PFSK-1 (cell line): ENCODE results near the gene RASGRF1.

ENCODE experiments used
- POLR2AphosphoS5 ChIP-seq: IDR thresholded peaks from 2 replicates; pipeline ENCODE4 v1.6.1; 2012; ENCODE audit warnings: low read depth, mild to moderate bottlenecking, control low read depth, low read length, moderate library complexity
- REST ChIP-seq, 2 experiments: IDR thresholded peaks; 2 replicates each; pipeline versions ENCODE4 v1.6.1 to v1.8.0; 2011 to 2012; ENCODE audit warnings: low read depth in 2 of 2, low read length in 2 of 2, control low read depth in 1 of 2, inconsistent platforms in 1 of 2, mild to moderate bottlenecking in 1 of 2, moderate library complexity in 1 of 2; ENCODE audit not compliant: insufficient read depth in 1 of 2
- SIN3A ChIP-seq: IDR thresholded peaks from 2 replicates; pipeline ENCODE4 v1.6.1; 2012; ENCODE audit warnings: mild to moderate bottlenecking, low read length, moderate library complexity, borderline replicate concordance; ENCODE audit not compliant: insufficient read depth

- TF ChIP-seq SIN3A (no peak), REST (IDR thresholded peaks at IDR 0.05; ENCODE audit: insufficient read depth in 1 of 2, low read depth in 2 of 2, low read length in 2 of 2) (no peak), POLR2AphosphoS5 (no peak)
These were observed 24.0 kb downstream of the RASGRF1 start for GRCh38 chr15:79066391-79067071.
